ENCODE measurements around the gene ALDH18A1.

GRCh38 chr10:95661818-95662217 lies 5.3 kb upstream of the ALDH18A1 start:
- no peak for TF ChIP-seq POLR2A (IDR thresholded peaks at IDR 0.05)
- TF ChIP-seq CTCF (IDR thresholded peaks at IDR 0.05): no peak

Data from thyroid gland (tissue), 4 donors.